Measurements from ENCODE around the gene NXPE3. TPM values are rescaled to one million over a fixed set of nuclear protein-coding genes. Genes with fewer than 3 reads are reported as not detected.
A peak's percentile ranks its signal among the peaks of the same experiment; 100 is the strongest.

NXPE3 gene
- total RNA-seq, 2 experiments from 2014 or later = 20.9 to 21.6 TPM

DNA sequence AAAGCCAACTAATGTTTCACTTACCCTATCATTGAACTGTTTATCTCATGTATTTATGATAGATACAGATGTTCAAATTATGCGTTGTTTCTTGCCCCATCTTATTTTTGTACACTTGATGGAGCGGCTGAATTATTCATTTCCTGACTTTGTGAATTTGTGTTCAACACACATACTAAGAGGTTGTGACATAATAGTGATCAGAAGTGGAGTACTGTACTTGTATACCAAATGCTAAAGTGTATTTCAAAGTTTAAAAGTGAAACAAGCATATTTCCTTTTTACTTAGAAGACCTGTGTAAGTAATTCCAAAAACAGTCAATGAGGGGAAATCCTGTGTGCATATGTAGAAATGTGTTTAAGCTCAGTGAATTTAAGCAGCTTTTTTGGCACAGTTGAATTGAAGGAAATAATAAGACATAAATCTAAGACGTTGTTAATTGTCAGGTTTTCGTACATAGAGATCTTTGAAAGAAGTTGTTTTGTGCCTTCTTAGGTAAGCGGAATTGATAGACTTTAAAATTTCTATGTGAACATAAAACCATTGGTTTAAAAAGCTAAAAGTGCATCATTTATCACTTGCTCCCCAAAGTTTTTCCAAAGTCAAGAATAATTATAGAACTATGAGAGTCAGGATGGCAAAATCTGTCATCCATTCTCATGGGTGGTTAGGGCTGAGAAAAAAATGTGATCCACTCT lies 72.2 kb downstream of the NXPE3 start:
- intact Hi-C loops (cut with micrococcal nuclease) = loop anchor here (2.0 to 10.0 kb wide), 6 partner anchors 34 to 374 kb away; partner anchors contain the start of gene RPL24
- peaks cover 62% of the 10 kb centered on the region for H3K36me3 Mint-ChIP-seq (ENCODE audit: low read depth)
- H3K4me1 Mint-ChIP-seq (ENCODE audit: low read depth) = peaks cover 61% of the 10 kb centered on the region
- no peaks in the 10 kb centered on the region for H3K27me3 Mint-ChIP-seq
- H3K9me3 Mint-ChIP-seq = no peaks in the 10 kb centered on the region
- no peak for DNase-seq
- ATAC-seq = peak; percentile 21
- ChIA-PET POLR2A (interaction anchor here (0.7 to 10.2 kb wide), 12 partner anchors 9 to 374 kb away, joined by 3 to 151 read pairs (median 4); no protein-coding TSS in a partner anchor), CTCF (interaction anchor here (0.9 to 2.9 kb wide), 9 partner anchors 10 to 378 kb away, joined by 3 to 19 read pairs (median 7); no protein-coding TSS in a partner anchor)
- peak overlapping the region; percentile 87 for H3K4me3 Mint-ChIP-seq
- peak overlapping the region; percentile 96 for H3K27ac Mint-ChIP-seq
- TF ChIP-seq, protein P1, sequence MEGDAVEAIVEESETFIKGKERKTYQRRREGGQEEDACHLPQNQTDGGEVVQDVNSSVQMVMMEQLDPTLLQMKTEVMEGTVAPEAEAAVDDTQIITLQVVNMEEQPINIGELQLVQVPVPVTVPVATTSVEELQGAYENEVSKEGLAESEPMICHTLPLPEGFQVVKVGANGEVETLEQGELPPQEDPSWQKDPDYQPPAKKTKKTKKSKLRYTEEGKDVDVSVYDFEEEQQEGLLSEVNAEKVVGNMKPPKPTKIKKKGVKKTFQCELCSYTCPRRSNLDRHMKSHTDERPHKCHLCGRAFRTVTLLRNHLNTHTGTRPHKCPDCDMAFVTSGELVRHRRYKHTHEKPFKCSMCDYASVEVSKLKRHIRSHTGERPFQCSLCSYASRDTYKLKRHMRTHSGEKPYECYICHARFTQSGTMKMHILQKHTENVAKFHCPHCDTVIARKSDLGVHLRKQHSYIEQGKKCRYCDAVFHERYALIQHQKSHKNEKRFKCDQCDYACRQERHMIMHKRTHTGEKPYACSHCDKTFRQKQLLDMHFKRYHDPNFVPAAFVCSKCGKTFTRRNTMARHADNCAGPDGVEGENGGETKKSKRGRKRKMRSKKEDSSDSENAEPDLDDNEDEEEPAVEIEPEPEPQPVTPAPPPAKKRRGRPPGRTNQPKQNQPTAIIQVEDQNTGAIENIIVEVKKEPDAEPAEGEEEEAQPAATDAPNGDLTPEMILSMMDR (IDR thresholded peaks at IDR 0.05) = no peak

DNA sequence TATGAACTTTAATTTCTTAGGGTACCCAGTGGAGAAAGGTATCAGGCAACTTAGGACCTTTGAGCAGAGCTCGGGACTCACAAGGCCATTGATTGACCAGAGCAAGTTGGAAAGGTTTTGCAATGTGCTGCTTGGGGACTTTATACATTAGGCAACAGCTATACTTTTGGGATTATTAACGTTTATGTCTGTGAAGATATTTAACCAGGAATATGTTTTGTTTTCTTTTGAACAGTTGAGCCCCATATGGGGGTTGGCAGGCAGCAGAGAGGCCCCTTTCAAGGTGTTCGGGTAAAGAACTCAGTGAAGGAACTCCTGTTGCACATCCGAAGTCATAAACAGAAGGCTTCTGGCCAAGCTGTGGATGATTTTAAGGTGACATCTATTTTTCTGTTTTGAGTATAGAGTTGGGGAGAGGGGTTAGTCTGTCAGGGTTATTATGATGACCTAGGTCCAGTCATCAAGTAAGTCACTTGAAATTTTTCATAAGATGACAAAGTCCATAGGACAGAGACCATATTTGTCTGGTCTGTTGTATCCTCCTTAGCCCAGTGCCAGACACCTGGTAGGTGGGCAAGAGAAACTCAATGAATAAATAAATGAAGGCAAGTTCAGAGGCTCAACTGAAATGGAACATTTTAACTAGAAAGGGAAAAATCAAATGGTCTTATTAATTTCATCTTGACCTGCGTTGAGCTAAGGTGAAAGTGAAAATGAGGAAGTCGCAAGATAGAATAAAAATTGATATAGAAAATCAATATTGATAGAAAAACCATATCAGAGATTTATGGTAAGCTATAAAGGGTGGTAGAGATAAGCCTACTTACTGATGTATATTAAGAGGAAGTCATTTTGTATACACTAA lies 73.1 kb downstream of the NXPE3 start:
- intact Hi-C loops (cut with micrococcal nuclease) = loop anchor here (2.0 to 10.0 kb wide), 6 partner anchors 35 to 373 kb away; partner anchors contain the start of gene RPL24
- Mint-ChIP-seq H3K27me3 (no peaks in the 10 kb centered on the region), H3K4me1 (ENCODE audit: low read depth) (peaks cover 67% of the 10 kb centered on the region), H3K4me3 (peak overlapping the region; percentile 87), H3K9me3 (no peaks in the 10 kb centered on the region), H3K27ac (peak overlapping the region; percentile 96), H3K36me3 (ENCODE audit: low read depth) (peaks cover 70% of the 10 kb centered on the region)
- DNase-seq (no peak), ATAC-seq (no peak)
- CTCF ChIA-PET = interaction anchor here (0.7 to 2.9 kb wide), 10 partner anchors 9 to 377 kb away, joined by 3 to 19 read pairs (median 6); no protein-coding TSS in a partner anchor
- TF ChIP-seq, protein P1 (IDR thresholded peaks at IDR 0.05) = no peak
- POLR2A ChIA-PET = interaction anchor here (0.7 to 10.2 kb wide), 15 partner anchors 9 to 373 kb away, joined by 3 to 151 read pairs (median 4); no protein-coding TSS in a partner anchor

DNA sequence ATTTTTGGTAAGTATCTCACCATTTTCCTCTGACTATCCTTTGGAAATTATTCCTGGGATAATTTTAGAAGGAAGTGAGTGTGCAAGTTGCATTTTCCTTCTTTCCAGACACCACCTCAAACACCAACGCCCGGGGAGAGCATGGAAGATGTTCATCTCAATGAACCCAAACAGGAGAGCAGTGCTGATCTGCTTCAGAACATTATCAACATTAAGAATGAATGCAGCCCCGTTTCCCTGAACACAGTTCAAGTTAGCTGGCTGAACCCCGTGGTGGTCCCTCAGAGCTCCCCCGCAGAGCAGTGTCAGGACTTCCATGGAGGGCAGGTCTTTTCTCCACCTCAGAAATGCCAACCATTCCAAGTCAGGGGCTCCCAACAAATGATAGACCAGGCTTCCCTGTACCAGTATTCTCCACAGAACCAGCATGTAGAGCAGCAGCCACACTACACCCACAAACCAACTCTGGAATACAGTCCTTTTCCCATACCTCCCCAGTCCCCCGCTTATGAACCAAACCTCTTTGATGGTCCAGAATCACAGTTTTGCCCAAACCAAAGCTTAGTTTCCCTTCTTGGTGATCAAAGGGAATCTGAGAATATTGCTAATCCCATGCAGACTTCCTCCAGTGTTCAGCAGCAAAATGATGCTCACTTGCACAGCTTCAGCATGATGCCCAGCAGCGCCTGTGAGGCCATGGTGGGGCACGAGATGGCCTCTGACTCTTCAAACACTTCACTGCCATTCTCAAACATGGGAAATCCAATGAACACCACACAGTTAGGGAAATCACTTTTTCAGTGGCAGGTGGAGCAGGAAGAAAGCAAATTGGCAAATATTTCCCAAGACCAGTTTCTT lies 74.2 kb downstream of the NXPE3 start:
- no peaks in the 10 kb centered on the region for H3K9me3 Mint-ChIP-seq

DNA sequence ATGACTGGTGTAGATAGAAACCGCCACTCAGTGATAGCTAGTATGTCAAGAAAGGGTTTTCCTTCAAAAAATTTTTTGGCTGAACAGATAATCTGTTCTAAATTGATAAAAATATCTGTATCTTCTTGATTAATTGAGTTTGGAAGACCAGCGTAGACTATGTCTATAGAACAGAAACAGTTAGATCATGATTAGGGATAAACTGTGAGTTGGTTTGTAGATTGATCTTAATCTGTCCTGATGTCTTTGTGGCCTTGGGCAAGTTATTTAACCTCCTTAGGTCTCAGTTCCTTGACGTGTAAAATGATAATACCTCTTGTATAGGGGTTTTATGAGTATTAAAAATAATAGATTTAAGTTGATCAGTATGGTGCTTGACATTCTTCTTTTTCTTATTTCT lies 75.0 kb downstream of the NXPE3 start:
- Mint-ChIP-seq H3K9me3 (no peaks in the 10 kb centered on the region), H3K27ac (peak overlapping the region; percentile 96), H3K4me1 (ENCODE audit: low read depth) (peaks cover 72% of the 10 kb centered on the region), H3K36me3 (ENCODE audit: low read depth) (peaks cover 88% of the 10 kb centered on the region), H3K27me3 (no peaks in the 10 kb centered on the region), H3K4me3 (no peak overlapping the region)
- TF ChIP-seq, protein P1 (IDR thresholded peaks at IDR 0.05) = no peak
- CTCF ChIA-PET = interaction anchor here (0.8 to 1.2 kb wide), 3 partner anchors 35 to 374 kb away, joined by 3 read pairs; no protein-coding TSS in a partner anchor
- ATAC-seq (no peak), DNase-seq (no peak)
- intact Hi-C loops (cut with micrococcal nuclease) = loop anchor here (5.0 to 10.0 kb wide), 4 partner anchors 37 to 371 kb away; partner anchors contain the start of gene RPL24
- POLR2A ChIA-PET = interaction anchor here (1.4 to 10.2 kb wide), 6 partner anchors 22 to 206 kb away, joined by 3 to 151 read pairs (median 5); no protein-coding TSS in a partner anchor

More for the DNA sequence above, 74.2 kb downstream of the NXPE3 start:
- ATAC-seq (no peak), DNase-seq (no peak)
- Mint-ChIP-seq H3K4me1 (ENCODE audit: low read depth) (peaks cover 70% of the 10 kb centered on the region), H3K4me3 (peak overlapping the region; percentile 87), H3K36me3 (ENCODE audit: low read depth) (peaks cover 80% of the 10 kb centered on the region), H3K27ac (peak overlapping the region; percentile 96), H3K27me3 (no peaks in the 10 kb centered on the region)
- TF ChIP-seq, protein P1 (IDR thresholded peaks at IDR 0.05) = no peak
- intact Hi-C loops (cut with micrococcal nuclease) = loop anchor here (5.0 to 10.0 kb wide), 4 partner anchors 36 to 372 kb away; partner anchors contain the start of gene RPL24
- ChIA-PET POLR2A (interaction anchor here (0.6 to 10.2 kb wide), 10 partner anchors 8 to 207 kb away, joined by 3 to 151 read pairs (median 5); no protein-coding TSS in a partner anchor), CTCF (interaction anchor here (0.7 to 2.9 kb wide), 7 partner anchors 23 to 375 kb away, joined by 3 to 19 read pairs (median 6); no protein-coding TSS in a partner anchor)
